ENCODE measurements around the gene MLPH. TPM values are rescaled to one million over a fixed set of nuclear protein-coding genes. Genes with fewer than 3 reads are reported as not detected.

Gene MLPH
- total and polyA plus RNA-seq, 9 of the 15 experiments (the other 6 are each of a cell fraction or from before 2014, with no cell fraction given): 0.22 TPM; not detected in 8

- no peak for TF ChIP-seq ZBTB26 (CRISPR knock-in tag; IDR thresholded peaks at IDR 0.05)
- no peak for TF ChIP-seq TCF3 (CRISPR knock-in tag; IDR thresholded peaks at IDR 0.05)
- TF ChIP-seq ZFP36 (IDR thresholded peaks at IDR 0.05; ENCODE audit: low read depth, low read length, partially characterized antibody): no peak
- no peak for TF ChIP-seq NFIC (IDR thresholded peaks at IDR 0.05)
- no peak for TF ChIP-seq TRIM25 (IDR thresholded peaks at IDR 0.05; ENCODE audit: borderline replicate concordance)
- no peak for TF ChIP-seq MBD2 (IDR thresholded peaks at IDR 0.05; ENCODE audit: borderline replicate concordance, low read depth)
- no peak for TF ChIP-seq ZBTB8A (IDR thresholded peaks at IDR 0.05; ENCODE audit: partially characterized antibody)
- peak; percentile 87 for TF ChIP-seq EP300 (IDR thresholded peaks at IDR 0.05; ENCODE audit: low read length)
- no peak for TF ChIP-seq GTF2F1 (IDR thresholded peaks at IDR 0.05; ENCODE audit: low read depth, low read length)
- no peak for TF ChIP-seq TARDBP (IDR thresholded peaks at IDR 0.05)
- TF ChIP-seq TCFL5 (CRISPR knock-in tag; conservative IDR thresholded peaks at IDR 0.05): no peak
- TF ChIP-seq ZFP1 (CRISPR knock-in tag; IDR thresholded peaks at IDR 0.05): no peak
- no peak for TF ChIP-seq LARP7 (IDR thresholded peaks at IDR 0.05)
- no peak for TF ChIP-seq BRF1 (IDR thresholded peaks at IDR 0.05; ENCODE audit: borderline replicate concordance, extremely low read depth, insufficient read length)
- TF ChIP-seq CGGBP1 (CRISPR knock-in tag; IDR thresholded peaks at IDR 0.05): no peak
- TF ChIP-seq MLX (CRISPR knock-in tag; conservative IDR thresholded peaks at IDR 0.05): no peak
- TF ChIP-seq THRAP3 (IDR thresholded peaks at IDR 0.05; ENCODE audit: borderline replicate concordance): no peak
- no peak for TF ChIP-seq SIN3A (IDR thresholded peaks at IDR 0.05; ENCODE audit: borderline replicate concordance in 2 of 2, control insufficient read depth in 1 of 2, low read depth in 2 of 2, low read length in 2 of 2)
- TF ChIP-seq MLLT1 (IDR thresholded peaks at IDR 0.05): no peak
- TF ChIP-seq DDX20 (tag; IDR thresholded peaks at IDR 0.05; ENCODE audit: low read depth): no peak
- TF ChIP-seq MAFF (IDR thresholded peaks at IDR 0.05; ENCODE audit: low read length): no peak
- TF ChIP-seq ZBTB1 (CRISPR knock-in tag; IDR thresholded peaks at IDR 0.05; ENCODE audit: borderline replicate concordance, low read depth): no peak
- no peak for TF ChIP-seq PTRF (tag; IDR thresholded peaks at IDR 0.05)
- TF ChIP-seq ZC3H4 (CRISPR knock-in tag; IDR thresholded peaks at IDR 0.05; ENCODE audit: borderline replicate concordance): no peak
- TF ChIP-seq RBBP5 (IDR thresholded peaks at IDR 0.05; ENCODE audit: borderline replicate concordance, insufficient read depth, low read length, poor library complexity, severe bottlenecking): no peak
Measured at GRCh38 chr2:237465515-237466148, 21.4 kb upstream of the MLPH start (continued).

Measured in K562 (cell line).